GM12878 (cell line): ENCODE measurements around the gene ANKRD44.

ENCODE experiments used
- BHLHE40 ChIP-seq, 2 experiments: fragments of 450-650 bp in 1 of 2; IDR thresholded peaks; 2 replicates each; pipeline ENCODE4 v1.6.1; 2011 to 2017; ENCODE audit warnings: low read depth in 2 of 2, borderline replicate concordance in 1 of 2, improper control_type of control experiment in 1 of 2, low read length in 1 of 2, mild to moderate bottlenecking in 1 of 2
- CBX3 ChIP-seq: fragments of 200-600 bp; sonication (generic); IDR thresholded peaks from 2 replicates; pipeline ENCODE4 v1.6.1; 2016; ENCODE audit warnings: low read depth, borderline replicate concordance
- EGR1 ChIP-seq, 2 experiments: IDR thresholded peaks; 1 replicate in 1 of 2; 2 replicates in 1 of 2; pipeline ENCODE4 v1.6.1; 2011 to 2012; ENCODE audit warnings: low read depth in 2 of 2, low read length in 2 of 2, borderline replicate concordance in 1 of 2, mild to moderate bottlenecking in 1 of 2, moderate library complexity in 1 of 2
- ESRRA ChIP-seq: IDR thresholded peaks from 2 replicates; pipeline ENCODE4 v1.6.1; 2012; ENCODE audit warnings: mild to moderate bottlenecking, low read length, improper control_type of control experiment
- FOS ChIP-seq: IDR thresholded peaks from 3 replicates; pipeline ENCODE4 v1.6.1; 2011; ENCODE audit warnings: borderline replicate concordance; ENCODE audit not compliant: insufficient read length; ENCODE audit errors: extremely low read depth
- IKZF1 ChIP-seq: fragments of 450-650 bp; conservative IDR thresholded peaks from 2 replicates; pipeline ENCODE4 v1.6.1; 2017; ENCODE audit warnings: antibody characterized with exemption, mild to moderate bottlenecking
- NFIC ChIP-seq: IDR thresholded peaks from 2 replicates; pipeline ENCODE4 v1.6.1; 2012; ENCODE audit warnings: low read depth, mild to moderate bottlenecking, inconsistent platforms, low read length, moderate library complexity
- POLR2A ChIP-seq: IDR thresholded peaks from 2 replicates; pipeline ENCODE4 v1.6.1; 2011; ENCODE audit warnings: low read depth, mild to moderate bottlenecking, low read length
- SMAD1 ChIP-seq: fragments of 450-650 bp; IDR thresholded peaks from 2 replicates; pipeline ENCODE4 v1.6.1; 2018; ENCODE audit warnings: mild to moderate bottlenecking, low read depth; ENCODE audit not compliant: partially characterized antibody
- TCF12 ChIP-seq: IDR thresholded peaks from 2 replicates; pipeline ENCODE4 v1.6.1; 2011; ENCODE audit warnings: low read depth, mild to moderate bottlenecking, low read length
- TF ChIP-seq, protein P1 (sequence below), 3 experiments: IDR thresholded peaks in 2 of 3; conservative IDR thresholded peaks in 1 of 3; 2 replicates each; pipeline ENCODE4 v1.5.1; 2011; ENCODE audit warnings: low read depth in 3 of 3, low read length in 3 of 3, mild to moderate bottlenecking in 3 of 3, control low read depth in 2 of 3, moderate library complexity in 2 of 3, inconsistent platforms in 1 of 3, mixed read lengths in 1 of 3; ENCODE audit not compliant: control insufficient read depth in 2 of 3, insufficient read depth in 1 of 3; ENCODE audit errors: extremely low read depth in 1 of 3
- TF ChIP-seq, protein P2 (sequence below): IDR thresholded peaks from 2 replicates; pipeline ENCODE4 v1.6.1; 2011; ENCODE audit warnings: low read depth, low read length, improper control_type of control experiment, borderline replicate concordance
- TF ChIP-seq, protein P3 (sequence below): IDR thresholded peaks from 2 replicates; pipeline ENCODE4 v1.6.1; 2011; ENCODE audit warnings: borderline replicate concordance, low read depth, mild to moderate bottlenecking, moderate library complexity, low read length; ENCODE audit not compliant: insufficient read depth, poor library complexity, severe bottlenecking
- TF ChIP-seq, protein P4 (sequence below): IDR thresholded peaks from 2 replicates; pipeline ENCODE4 v1.6.1; 2012; ENCODE audit warnings: mild to moderate bottlenecking, low read depth, low read length

DNA sequence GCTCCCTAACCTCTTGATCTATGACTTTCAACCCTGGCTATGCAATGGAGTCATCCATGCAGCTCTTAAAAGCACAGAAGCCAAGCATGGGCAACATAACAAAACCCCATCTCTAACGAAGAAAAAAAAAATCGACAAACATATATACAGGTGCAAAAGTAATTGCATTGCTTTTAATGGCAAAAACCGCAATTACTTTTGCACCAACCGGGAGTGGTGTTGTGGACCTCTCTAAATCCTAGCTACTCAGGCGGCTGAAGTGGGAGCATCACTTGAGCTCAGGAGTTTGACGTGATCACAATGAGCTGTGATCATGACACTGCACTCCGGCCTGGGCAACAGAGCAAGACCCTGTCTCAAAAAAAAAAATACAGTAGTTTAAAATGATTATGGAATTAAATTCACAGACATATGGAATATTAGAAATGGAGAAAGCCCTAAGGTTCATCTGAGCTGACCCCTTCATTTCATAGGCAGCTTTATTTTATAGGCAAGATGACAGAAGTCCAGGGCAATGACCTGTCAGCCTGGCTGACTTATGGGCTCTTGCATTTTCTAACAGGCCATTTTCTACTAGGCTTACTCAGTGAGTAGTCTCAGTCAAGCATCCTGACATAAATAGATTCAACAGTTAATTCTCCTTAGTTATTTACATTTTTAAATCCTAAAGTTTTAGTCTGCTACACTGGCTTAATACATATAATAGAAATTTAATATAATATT is 183.8 kb downstream of the ANKRD44 start:
- TF ChIP-seq, protein P1, sequence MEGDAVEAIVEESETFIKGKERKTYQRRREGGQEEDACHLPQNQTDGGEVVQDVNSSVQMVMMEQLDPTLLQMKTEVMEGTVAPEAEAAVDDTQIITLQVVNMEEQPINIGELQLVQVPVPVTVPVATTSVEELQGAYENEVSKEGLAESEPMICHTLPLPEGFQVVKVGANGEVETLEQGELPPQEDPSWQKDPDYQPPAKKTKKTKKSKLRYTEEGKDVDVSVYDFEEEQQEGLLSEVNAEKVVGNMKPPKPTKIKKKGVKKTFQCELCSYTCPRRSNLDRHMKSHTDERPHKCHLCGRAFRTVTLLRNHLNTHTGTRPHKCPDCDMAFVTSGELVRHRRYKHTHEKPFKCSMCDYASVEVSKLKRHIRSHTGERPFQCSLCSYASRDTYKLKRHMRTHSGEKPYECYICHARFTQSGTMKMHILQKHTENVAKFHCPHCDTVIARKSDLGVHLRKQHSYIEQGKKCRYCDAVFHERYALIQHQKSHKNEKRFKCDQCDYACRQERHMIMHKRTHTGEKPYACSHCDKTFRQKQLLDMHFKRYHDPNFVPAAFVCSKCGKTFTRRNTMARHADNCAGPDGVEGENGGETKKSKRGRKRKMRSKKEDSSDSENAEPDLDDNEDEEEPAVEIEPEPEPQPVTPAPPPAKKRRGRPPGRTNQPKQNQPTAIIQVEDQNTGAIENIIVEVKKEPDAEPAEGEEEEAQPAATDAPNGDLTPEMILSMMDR (IDR thresholded peaks at IDR 0.05 in 2 of 3, conservative IDR thresholded peaks at IDR 0.05 in 1 of 3; ENCODE audit: control insufficient read depth in 2 of 3, extremely low read depth in 1 of 3, insufficient read depth in 1 of 3, low read depth in 3 of 3, low read length in 3 of 3): no peak
- TF ChIP-seq ESRRA (no peak), FOS (no peak), EGR1 (IDR thresholded peaks at IDR 0.05; ENCODE audit: borderline replicate concordance in 1 of 2, low read depth in 2 of 2, low read length in 2 of 2) (no peak), BHLHE40 (IDR thresholded peaks at IDR 0.05; ENCODE audit: borderline replicate concordance in 1 of 2, low read depth in 2 of 2, low read length in 1 of 2) (no peak), IKZF1 (no peak), SMAD1 (no peak), NFIC (no peak), TCF12 (no peak), POLR2A (no peak), CBX3 (no peak)
- TF ChIP-seq, protein P2, sequence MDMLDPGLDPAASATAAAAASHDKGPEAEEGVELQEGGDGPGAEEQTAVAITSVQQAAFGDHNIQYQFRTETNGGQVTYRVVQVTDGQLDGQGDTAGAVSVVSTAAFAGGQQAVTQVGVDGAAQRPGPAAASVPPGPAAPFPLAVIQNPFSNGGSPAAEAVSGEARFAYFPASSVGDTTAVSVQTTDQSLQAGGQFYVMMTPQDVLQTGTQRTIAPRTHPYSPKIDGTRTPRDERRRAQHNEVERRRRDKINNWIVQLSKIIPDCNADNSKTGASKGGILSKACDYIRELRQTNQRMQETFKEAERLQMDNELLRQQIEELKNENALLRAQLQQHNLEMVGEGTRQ: no peak
- TF ChIP-seq, protein P3, sequence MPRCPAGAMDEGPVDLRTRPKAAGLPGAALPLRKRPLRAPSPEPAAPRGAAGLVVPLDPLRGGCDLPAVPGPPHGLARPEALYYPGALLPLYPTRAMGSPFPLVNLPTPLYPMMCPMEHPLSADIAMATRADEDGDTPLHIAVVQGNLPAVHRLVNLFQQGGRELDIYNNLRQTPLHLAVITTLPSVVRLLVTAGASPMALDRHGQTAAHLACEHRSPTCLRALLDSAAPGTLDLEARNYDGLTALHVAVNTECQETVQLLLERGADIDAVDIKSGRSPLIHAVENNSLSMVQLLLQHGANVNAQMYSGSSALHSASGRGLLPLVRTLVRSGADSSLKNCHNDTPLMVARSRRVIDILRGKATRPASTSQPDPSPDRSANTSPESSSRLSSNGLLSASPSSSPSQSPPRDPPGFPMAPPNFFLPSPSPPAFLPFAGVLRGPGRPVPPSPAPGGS: no peak
- TF ChIP-seq, protein P4, sequence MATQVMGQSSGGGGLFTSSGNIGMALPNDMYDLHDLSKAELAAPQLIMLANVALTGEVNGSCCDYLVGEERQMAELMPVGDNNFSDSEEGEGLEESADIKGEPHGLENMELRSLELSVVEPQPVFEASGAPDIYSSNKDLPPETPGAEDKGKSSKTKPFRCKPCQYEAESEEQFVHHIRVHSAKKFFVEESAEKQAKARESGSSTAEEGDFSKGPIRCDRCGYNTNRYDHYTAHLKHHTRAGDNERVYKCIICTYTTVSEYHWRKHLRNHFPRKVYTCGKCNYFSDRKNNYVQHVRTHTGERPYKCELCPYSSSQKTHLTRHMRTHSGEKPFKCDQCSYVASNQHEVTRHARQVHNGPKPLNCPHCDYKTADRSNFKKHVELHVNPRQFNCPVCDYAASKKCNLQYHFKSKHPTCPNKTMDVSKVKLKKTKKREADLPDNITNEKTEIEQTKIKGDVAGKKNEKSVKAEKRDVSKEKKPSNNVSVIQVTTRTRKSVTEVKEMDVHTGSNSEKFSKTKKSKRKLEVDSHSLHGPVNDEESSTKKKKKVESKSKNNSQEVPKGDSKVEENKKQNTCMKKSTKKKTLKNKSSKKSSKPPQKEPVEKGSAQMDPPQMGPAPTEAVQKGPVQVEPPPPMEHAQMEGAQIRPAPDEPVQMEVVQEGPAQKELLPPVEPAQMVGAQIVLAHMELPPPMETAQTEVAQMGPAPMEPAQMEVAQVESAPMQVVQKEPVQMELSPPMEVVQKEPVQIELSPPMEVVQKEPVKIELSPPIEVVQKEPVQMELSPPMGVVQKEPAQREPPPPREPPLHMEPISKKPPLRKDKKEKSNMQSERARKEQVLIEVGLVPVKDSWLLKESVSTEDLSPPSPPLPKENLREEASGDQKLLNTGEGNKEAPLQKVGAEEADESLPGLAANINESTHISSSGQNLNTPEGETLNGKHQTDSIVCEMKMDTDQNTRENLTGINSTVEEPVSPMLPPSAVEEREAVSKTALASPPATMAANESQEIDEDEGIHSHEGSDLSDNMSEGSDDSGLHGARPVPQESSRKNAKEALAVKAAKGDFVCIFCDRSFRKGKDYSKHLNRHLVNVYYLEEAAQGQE: no peak
